CD4-positive, alpha-beta T cell treated with Interleukin-1 beta for 1 hour (primary cell): ENCODE measurements around the gene SP3.

ENCODE experiments used
- DNase-seq, 2 donors: peaks; one replicate each; pipeline ENCODE4 v3.0.0-alpha.2; 2020 to 2022

Gene SP3

GRCh38 chr2:173996766-173997165, 31.6 kb upstream of the SP3 start:
- DNase-seq: no peak

DNA sequence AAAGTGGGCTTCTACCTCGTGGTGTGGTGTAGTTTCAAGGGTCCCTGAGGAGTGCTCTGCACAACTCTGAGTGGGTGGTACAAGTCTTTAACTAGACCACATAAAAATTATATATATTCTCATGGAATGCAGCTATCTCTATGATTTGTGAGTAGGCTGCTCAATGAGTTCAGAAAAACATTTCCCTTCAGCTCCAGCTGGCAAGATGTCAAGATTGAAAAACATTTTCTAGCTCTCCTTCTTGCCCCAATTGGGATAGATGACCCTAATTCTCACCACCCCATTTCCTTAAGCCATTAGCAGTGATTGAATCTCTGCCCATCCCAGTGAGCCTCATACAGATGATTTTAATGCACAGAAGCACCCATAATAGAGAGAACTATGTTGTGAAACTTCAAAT, 28.3 kb upstream of the SP3 start:
- no peak for DNase-seq

DNA sequence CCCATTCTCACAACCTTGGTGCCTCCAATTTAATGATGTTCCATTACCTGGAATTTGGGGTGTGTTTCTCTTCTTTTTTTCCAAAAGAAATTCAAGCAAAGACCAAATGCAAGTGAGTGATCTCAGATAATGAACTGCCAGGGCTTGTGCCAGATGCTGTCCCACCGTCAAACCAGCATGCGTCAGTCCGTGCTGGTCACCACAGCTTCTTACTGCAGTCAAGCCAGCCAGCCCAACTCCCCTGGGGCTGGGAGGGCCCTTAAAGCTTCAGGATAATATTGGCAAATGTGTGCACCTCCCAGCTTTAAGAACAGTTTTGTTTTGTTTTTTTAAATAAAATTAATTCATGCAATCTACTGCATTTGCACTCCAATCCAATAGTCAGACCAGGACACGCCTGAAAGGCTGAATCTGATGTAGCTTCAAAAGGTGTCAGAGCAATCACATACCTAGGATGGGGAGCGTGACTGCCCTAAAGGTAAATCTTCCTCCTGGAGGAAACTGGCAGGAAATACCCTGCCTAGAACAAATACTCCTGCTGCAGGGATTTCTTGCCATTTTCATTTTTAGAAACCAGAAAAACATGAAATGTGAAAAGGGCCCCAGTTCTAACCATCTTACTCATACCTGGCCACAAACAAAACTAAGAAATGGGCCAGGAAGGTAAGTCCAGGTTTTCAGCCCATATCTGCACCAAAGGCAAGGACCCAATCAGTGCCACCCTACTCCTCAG, 26.8 kb upstream of the SP3 start:
- DNase-seq: no peak

GRCh38 chr2:173990970-173991819, 26.0 kb upstream of the SP3 start:
- no peak for DNase-seq

- no peak for DNase-seq
Observed at GRCh38 chr2:173990245-173990644, 25.1 kb upstream of the SP3 start.

DNA sequence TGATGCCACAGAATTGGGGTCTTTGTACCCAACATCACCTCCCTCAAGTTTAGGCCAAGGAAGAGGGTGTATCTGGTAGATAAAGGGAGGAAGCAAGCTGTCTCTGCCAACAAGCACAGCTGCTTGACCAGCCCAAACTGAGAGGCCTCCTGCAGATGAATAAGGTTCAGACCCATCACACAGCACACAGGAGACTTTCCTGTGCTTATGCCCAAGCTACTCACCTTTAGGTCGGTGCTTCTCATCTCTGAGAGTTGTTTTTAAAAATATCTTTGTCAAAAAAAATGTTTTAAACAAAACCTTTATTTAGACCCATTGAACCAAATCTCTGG, 24.7 kb upstream of the SP3 start:
- no peak for DNase-seq

GRCh38 chr2:173989160-173989883, 24.1 kb upstream of the SP3 start:
- DNase-seq: no peak

DNA sequence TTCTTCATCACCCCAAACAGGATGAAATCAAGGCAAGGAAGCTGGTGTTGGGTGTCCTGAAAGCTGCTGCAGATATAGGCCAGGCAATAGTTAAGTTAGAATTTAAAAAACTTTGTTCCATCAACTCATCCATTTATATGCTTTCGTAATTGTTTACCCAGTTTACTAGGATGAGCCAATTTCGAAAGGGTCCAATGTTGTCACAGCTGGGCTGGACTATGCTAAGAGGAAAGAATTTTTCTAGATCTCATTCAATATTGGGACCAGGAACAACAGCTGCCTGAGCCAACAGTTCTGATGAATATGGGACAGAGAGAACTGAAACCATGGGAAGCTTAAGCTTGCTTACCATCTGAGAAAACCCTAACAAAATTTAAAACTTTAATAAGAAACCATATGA, 21.6 kb upstream of the SP3 start:
- no peak for DNase-seq

DNA sequence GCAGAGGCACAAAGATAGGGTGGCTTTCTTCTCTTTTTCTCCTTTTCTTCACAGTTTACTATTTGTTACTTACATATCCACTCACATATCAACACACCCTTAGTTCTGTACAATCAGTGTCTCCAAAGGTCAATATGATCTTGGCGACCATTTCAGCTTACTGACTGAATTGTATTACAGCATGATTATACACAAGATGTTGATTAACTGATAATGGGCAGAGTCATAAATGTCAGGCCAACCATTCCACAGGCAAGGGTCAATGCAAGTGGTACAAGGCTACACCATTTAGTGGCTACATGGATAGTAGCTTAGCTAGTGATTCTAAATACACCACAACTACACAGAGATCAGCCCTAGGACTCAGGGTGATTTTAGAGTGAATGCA, 20.4 kb upstream of the SP3 start:
- no peak for DNase-seq

- no peak for DNase-seq
Observed at GRCh38 chr2:173984866-173985604, 19.9 kb upstream of the SP3 start.

GRCh38 chr2:173983391-173983871, 18.3 kb upstream of the SP3 start:
- no peak for DNase-seq

GRCh38 chr2:173982918-173983317, 17.7 kb upstream of the SP3 start:
- no peak for DNase-seq

DNA sequence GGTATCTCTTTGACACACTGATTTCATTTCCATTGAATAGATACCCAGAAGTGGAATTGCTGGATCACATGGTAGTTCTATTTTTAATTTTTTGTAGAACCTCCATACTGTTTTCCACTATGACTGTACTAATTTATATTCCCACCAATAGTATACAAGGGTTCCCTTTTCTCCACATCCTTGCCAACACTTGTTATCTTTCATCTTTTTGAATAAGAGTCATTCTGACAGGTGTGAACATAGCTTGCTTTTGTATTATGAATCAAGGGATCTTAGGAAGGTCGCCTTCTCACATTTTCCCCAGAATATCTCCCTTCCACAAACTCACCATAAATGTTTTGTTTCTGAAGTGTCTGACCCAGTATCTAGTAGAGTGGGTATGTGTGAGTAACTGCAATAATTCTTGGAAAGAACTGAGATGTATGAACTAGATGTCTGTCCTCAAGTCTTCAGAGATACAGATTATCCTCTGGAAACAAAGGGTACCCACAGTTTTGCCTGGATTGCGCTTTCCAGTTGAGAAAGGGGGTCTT, 17.1 kb upstream of the SP3 start:
- no peak for DNase-seq

- no peak for DNase-seq
Observed at GRCh38 chr2:173981520-173981919, 16.3 kb upstream of the SP3 start.

- no peak for DNase-seq
Observed at GRCh38 chr2:173979751-173980351, 14.7 kb upstream of the SP3 start.

- no peak for DNase-seq
Observed at GRCh38 chr2:173978447-173978846, 13.3 kb upstream of the SP3 start.

GRCh38 chr2:173972636-173973035, 7.5 kb upstream of the SP3 start:
- no peak for DNase-seq

- no peak for DNase-seq
Observed at GRCh38 chr2:173972165-173972564, 7.0 kb upstream of the SP3 start.

GRCh38 chr2:173970516-173970924, 5.3 kb upstream of the SP3 start:
- no peak for DNase-seq

DNA sequence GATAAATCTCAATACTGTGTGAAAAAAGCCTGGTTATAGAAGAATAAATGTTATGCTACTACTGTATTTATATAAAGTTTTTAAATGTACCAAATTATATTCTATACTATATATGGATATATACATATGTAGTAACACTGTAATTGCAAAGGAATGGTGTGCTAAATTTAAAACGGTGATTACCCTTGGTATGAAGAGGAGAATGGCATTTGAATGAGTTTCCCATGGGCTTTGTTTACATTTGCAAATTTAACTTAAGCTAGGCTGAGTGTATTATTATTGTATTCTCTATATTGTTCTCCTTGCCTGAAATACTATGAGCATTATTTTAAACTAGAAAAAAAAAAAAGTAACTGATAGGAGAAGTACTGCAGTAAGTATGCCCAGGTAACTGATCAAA, 4.7 kb upstream of the SP3 start:
- no peak for DNase-seq

DNA sequence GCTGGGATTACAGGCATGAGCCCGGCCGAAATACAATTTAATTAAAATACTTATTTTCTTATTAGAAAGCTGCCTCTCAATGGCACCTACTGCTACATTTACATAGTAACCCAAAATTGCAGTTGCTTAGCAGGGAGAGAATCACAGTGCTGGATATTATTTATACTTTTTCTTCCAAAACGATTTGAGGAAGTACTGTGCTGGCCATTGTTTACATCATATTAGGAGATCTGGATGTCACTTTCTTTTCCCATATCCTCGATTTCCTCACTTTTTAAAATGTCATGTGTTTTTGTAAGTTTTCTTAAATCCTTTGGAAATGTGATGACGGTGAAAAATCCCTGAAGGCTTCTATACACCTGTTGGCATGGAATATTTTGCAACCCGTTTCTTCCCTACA, 3.4 kb upstream of the SP3 start:
- no peak for DNase-seq
